IPS-20b (cell line): ENCODE results near the gene LAMA2.

ENCODE experiments used
- H3K27ac ChIP-seq: one replicate; pipeline ENCODE4 v1.5.1; 2013; ENCODE audit warnings: low read length
- H3K27me3 ChIP-seq: 2 replicates; pipeline ENCODE4 v1.6.1; 2013; ENCODE audit warnings: mild to moderate bottlenecking, low read length, inconsistent platforms; ENCODE audit not compliant: insufficient read depth
- H3K36me3 ChIP-seq: 2 replicates; pipeline ENCODE4 v1.6.1; 2013; ENCODE audit warnings: low read depth, mild to moderate bottlenecking, inconsistent platforms, low read length, moderate library complexity; ENCODE audit not compliant: insufficient read depth
- H3K4me1 ChIP-seq: 2 replicates; pipeline ENCODE4 v1.6.1; 2013; ENCODE audit warnings: mild to moderate bottlenecking, control low read depth, inconsistent platforms, low read length, moderate library complexity; ENCODE audit not compliant: insufficient read depth
- H3K4me3 ChIP-seq: 2 replicates; pipeline ENCODE4 v1.5.1; 2013; ENCODE audit warnings: mild to moderate bottlenecking, low read length, inconsistent platforms
- H3K9ac ChIP-seq: 2 replicates; pipeline ENCODE4 v1.6.1; 2013; ENCODE audit warnings: low read depth, mild to moderate bottlenecking, inconsistent platforms, low read length, moderate library complexity
- H3K9me3 ChIP-seq: 2 replicates; pipeline ENCODE4 v1.6.1; 2013; ENCODE audit warnings: mild to moderate bottlenecking, low read depth, low read length, inconsistent platforms; ENCODE audit not compliant: insufficient read depth

The LAMA2 gene

GRCh38 chr6:128979071-128979470 is 96.1 kb downstream of the LAMA2 start:
- no peak overlapping the region for H3K9ac ChIP-seq
- H3K36me3 ChIP-seq: no peaks in the 10 kb centered on the region
- H3K27me3 ChIP-seq: no peaks in the 10 kb centered on the region
- no peaks in the 10 kb centered on the region for H3K4me1 ChIP-seq
- H3K4me3 ChIP-seq: no peak overlapping the region
- no peaks in the 10 kb centered on the region for H3K9me3 ChIP-seq
- no peak overlapping the region for H3K27ac ChIP-seq

- Histone ChIP-seq H3K9ac (no peak overlapping the region), H3K27me3 (no peaks in the 10 kb centered on the region), H3K36me3 (no peaks in the 10 kb centered on the region), H3K27ac (no peak overlapping the region), H3K9me3 (no peaks in the 10 kb centered on the region), H3K4me3 (no peak overlapping the region), H3K4me1 (no peaks in the 10 kb centered on the region)
Observed at GRCh38 chr6:128981716-128982115, 98.8 kb downstream of the LAMA2 start.

- Histone ChIP-seq H3K9ac (no peak overlapping the region), H3K4me3 (no peak overlapping the region), H3K27me3 (no peaks in the 10 kb centered on the region), H3K27ac (no peak overlapping the region), H3K36me3 (no peaks in the 10 kb centered on the region), H3K9me3 (no peaks in the 10 kb centered on the region), H3K4me1 (no peaks in the 10 kb centered on the region)
Observed at GRCh38 chr6:128990360-128990759, 107.4 kb downstream of the LAMA2 start.

- H3K27me3 ChIP-seq: no peaks in the 10 kb centered on the region
- H3K4me1 ChIP-seq: no peaks in the 10 kb centered on the region
- H3K9ac ChIP-seq: no peak overlapping the region
- H3K4me3 ChIP-seq: no peak overlapping the region
- no peaks in the 10 kb centered on the region for H3K36me3 ChIP-seq
- no peak overlapping the region for H3K27ac ChIP-seq
- no peaks in the 10 kb centered on the region for H3K9me3 ChIP-seq
Observed at GRCh38 chr6:128990915-128991314, 108.0 kb downstream of the LAMA2 start.

- H3K27ac ChIP-seq: no peak overlapping the region
- H3K9me3 ChIP-seq: no peaks in the 10 kb centered on the region
- H3K9ac ChIP-seq: no peak overlapping the region
- no peaks in the 10 kb centered on the region for H3K27me3 ChIP-seq
- H3K4me3 ChIP-seq: no peak overlapping the region
- H3K4me1 ChIP-seq: no peaks in the 10 kb centered on the region
- no peaks in the 10 kb centered on the region for H3K36me3 ChIP-seq
Observed at GRCh38 chr6:128993166-128993565, 110.2 kb downstream of the LAMA2 start.

- H3K27ac ChIP-seq: no peak overlapping the region
- no peaks in the 10 kb centered on the region for H3K27me3 ChIP-seq
- no peak overlapping the region for H3K9ac ChIP-seq
- no peaks in the 10 kb centered on the region for H3K36me3 ChIP-seq
- no peak overlapping the region for H3K4me3 ChIP-seq
- H3K4me1 ChIP-seq: no peaks in the 10 kb centered on the region
- no peaks in the 10 kb centered on the region for H3K9me3 ChIP-seq
Observed at GRCh38 chr6:128997880-128998279, 114.9 kb downstream of the LAMA2 start.

GRCh38 chr6:129006724-129007514 is 124.0 kb downstream of the LAMA2 start:
- H3K4me3 ChIP-seq: no peak overlapping the region
- no peak overlapping the region for H3K9ac ChIP-seq
- no peaks in the 10 kb centered on the region for H3K4me1 ChIP-seq
- H3K27ac ChIP-seq: no peak overlapping the region
- H3K9me3 ChIP-seq: no peaks in the 10 kb centered on the region; the same call in 1 of the 2 replicates
- H3K27me3 ChIP-seq: no peaks in the 10 kb centered on the region
- no peaks in the 10 kb centered on the region for H3K36me3 ChIP-seq

- H3K4me1 ChIP-seq: no peaks in the 10 kb centered on the region
- no peaks in the 10 kb centered on the region for H3K36me3 ChIP-seq
- no peak overlapping the region for H3K9ac ChIP-seq
- no peaks in the 10 kb centered on the region; the same call in 1 of the 2 replicates for H3K9me3 ChIP-seq
- H3K27ac ChIP-seq: no peak overlapping the region
- no peaks in the 10 kb centered on the region for H3K27me3 ChIP-seq
- no peak overlapping the region for H3K4me3 ChIP-seq
Observed at GRCh38 chr6:129007701-129008373, 124.9 kb downstream of the LAMA2 start.

GRCh38 chr6:129008591-129008990 is 125.7 kb downstream of the LAMA2 start:
- Histone ChIP-seq H3K4me3 (no peak overlapping the region), H3K9ac (no peak overlapping the region), H3K27ac (no peak overlapping the region), H3K4me1 (no peaks in the 10 kb centered on the region), H3K9me3 (no peaks in the 10 kb centered on the region; the same call in 1 of the 2 replicates), H3K27me3 (no peaks in the 10 kb centered on the region), H3K36me3 (no peaks in the 10 kb centered on the region)

GRCh38 chr6:129009851-129010250 is 126.9 kb downstream of the LAMA2 start:
- no peak overlapping the region for H3K27ac ChIP-seq
- H3K4me3 ChIP-seq: no peak overlapping the region
- no peaks in the 10 kb centered on the region for H3K36me3 ChIP-seq
- no peak overlapping the region for H3K9ac ChIP-seq
- no peaks in the 10 kb centered on the region for H3K4me1 ChIP-seq
- no peaks in the 10 kb centered on the region; the same call in 1 of the 2 replicates for H3K9me3 ChIP-seq
- H3K27me3 ChIP-seq: no peaks in the 10 kb centered on the region

- no peaks in the 10 kb centered on the region for H3K27me3 ChIP-seq
- H3K9me3 ChIP-seq: no peaks in the 10 kb centered on the region
- no peaks in the 10 kb centered on the region for H3K36me3 ChIP-seq
- H3K9ac ChIP-seq: no peak overlapping the region
- no peak overlapping the region for H3K27ac ChIP-seq
- H3K4me1 ChIP-seq: no peaks in the 10 kb centered on the region
- no peak overlapping the region for H3K4me3 ChIP-seq
Observed at GRCh38 chr6:129014302-129014701, 131.4 kb downstream of the LAMA2 start.

- H3K36me3 ChIP-seq: no peaks in the 10 kb centered on the region
- H3K9me3 ChIP-seq: no peaks in the 10 kb centered on the region
- H3K27me3 ChIP-seq: no peaks in the 10 kb centered on the region
- no peak overlapping the region for H3K4me3 ChIP-seq
- H3K27ac ChIP-seq: no peak overlapping the region
- H3K4me1 ChIP-seq: no peaks in the 10 kb centered on the region
- no peak overlapping the region for H3K9ac ChIP-seq
Observed at GRCh38 chr6:129015721-129016120, 132.8 kb downstream of the LAMA2 start.
